OCI-M1 (cell line): ENCODE results near the gene SLC25A45.
"Not testable (repeated sequence)": the region's sequence is repeated elsewhere in the genome, so short reads cannot be mapped to it uniquely, and the experiment has no call there.

ENCODE experiments used
- DNase-seq: peaks from one replicate; lab custom pipeline; 2025; lab: John Stamatoyannopoulos, UW

SLC25A45 gene

DNA sequence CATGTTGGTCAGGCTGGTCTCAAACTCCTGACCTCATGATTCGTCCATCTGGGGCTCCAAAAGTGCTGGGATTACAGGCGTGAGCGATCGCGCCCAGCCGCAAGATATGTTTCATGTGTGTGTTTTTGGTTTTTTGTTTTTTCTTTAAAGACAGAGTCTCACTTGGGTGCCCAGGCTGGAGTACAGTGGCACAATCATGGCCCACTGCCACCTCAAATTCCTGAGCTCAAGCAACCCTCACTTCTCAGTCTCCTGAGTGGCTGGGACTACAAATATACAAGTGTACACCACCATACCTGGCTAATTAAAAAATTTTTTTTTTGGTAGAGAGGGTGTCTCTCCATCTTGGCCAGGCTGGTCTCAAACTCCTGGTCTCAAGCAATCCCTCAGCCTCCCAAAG lies 19.5 kb downstream of the SLC25A45 start:
- DNase-seq: no peak

DNA sequence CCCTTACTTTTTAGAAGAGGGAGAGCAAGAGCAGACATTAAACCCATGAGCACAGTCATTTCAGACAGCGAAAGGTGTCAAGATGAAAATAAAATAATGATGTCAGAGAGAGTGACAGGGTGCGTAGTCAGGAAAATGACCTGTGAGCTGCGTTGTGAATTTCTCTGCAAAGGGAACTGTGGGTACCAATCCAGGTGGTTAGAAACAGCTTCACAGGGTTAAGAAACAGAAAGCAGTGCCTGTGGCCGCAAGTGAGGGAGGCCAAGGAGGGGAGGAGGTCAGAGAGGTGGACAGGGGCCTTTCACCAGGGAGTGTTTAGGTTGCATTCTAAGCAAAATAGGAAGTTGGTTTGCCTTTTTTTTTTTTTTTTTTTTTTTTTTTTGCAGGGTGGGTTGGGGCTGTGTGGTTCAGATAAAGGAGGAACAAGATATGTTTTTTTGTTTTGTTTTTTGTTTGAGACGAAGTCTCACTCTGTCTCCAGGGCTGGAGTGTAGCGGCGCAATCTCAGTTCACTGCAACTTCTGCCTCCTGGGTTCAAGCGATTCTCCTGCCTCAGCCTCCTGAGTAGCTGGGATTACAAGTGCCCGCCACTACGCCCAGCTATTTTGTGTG lies 20.0 kb downstream of the SLC25A45 start:
- peak; percentile 95 for DNase-seq

DNA sequence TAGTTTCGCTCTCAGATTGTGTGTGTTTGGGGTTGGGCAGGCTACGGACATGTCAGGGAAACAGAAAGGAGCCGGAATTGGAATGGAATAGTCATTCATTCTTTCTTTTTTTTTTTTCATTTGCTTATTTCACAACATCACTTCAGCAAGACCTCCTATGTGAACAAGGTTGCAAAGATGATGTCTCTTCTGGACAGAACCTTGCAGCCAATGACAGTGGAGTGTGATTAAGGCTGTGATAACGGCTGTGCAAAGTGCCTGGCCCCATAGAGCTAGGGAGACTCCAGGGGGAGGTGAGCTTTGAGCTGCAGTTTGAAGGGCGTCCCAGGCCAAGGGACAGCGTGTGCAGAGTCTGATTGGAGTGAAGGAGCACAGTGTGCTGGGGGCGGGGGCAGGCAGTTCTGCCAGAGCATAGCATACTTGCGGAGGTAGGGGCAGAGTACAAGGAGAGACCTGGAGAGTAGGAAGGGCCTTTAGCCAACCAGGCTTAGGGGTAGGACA lies 24.5 kb downstream of the SLC25A45 start:
- DNase-seq: peak; percentile 56

DNA sequence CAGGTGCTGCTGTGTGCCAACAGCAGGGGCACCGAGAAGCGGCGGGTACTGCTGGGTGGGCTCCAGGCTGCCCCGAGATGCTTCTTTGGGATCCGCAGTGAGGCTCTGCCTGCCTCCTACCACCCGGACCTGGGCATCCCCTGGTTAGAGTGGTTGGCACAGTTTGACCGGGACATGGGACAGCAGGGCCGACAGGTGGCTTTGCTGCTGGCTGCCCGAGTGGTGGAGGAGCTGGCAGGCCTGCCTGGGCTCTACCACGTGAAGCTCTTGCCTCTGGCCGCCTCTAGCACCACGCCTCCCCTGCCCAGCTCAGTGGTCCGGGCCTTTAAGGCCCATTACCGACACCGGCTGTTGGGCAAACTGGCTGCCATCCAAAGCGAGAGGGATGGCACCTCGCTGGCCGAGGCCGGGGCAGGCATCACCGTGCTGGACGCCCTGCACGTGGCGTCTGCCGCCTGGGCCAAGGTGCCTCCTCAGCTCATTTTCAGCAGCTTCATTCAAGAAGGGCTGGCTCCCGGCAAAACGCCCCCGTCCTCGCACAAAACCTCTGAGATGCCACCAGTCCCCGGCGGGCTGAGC lies 26.0 kb downstream of the SLC25A45 start:
- no peak for DNase-seq

DNA sequence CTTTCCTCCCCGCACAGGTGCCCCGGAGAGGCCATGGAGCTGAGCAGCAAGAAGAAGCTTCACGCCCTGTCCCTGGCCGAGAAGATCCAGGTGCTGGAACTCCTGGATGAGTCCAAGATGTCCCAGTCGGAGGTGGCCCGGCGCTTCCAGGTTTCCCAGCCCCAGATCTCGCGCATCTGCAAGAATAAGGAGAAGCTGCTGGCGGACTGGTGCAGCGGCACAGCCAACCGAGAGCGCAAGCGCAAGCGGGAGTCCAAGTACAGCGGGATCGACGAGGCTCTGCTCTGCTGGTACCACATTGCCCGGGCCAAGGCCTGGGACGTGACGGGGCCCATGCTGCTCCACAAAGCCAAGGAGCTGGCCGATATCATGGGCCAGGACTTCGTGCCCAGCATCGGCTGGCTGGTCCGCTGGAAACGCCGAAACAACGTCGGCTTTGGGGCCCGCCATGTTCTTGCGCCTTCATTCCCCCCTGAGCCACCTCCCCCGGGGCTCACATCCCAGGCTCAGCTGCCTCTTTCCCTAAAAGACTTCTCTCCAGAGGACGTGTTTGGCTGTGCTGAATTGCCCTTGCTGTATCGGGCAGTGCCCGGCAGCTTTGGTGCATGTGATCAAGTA lies 26.6 kb downstream of the SLC25A45 start:
- no peak for DNase-seq

DNA sequence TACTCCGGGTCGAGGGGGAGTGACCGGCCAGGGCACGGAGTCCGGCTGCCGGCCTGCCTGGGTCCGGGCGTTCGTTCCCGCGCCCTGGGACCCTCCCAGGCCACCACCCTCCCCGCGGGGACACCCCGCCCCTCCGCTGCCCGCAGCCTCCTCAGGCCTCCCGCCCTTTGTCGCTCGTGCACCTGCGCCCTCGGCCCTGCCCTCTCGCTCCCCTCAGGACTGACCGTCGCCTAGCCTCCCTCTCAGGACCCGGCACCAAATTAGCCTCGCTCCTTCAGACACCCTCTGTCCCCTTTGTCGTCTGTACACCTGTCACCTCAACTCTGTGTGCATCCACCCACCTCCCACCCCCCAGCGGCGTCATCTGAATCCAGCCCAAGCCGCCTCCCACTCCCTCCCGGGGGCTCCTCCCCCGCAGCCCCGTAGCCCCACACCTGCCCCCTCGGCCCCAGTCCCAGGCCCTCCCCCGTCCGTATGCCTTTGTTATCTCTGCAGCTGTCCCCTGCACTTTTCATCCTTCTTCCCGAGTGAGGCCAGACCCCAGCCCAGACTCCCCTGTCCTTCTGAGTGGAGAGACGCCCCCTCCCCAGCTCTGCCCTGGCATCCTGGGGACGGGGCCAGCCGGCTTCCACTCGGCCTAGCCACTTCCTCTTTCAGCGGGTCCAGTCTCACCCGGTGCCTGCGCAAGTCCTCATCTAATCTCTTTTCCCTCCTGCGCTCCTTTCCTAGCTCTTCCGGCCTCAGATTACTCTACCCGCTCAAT lies 27.3 kb downstream of the SLC25A45 start:
- DNase-seq: peak; percentile 84

DNA sequence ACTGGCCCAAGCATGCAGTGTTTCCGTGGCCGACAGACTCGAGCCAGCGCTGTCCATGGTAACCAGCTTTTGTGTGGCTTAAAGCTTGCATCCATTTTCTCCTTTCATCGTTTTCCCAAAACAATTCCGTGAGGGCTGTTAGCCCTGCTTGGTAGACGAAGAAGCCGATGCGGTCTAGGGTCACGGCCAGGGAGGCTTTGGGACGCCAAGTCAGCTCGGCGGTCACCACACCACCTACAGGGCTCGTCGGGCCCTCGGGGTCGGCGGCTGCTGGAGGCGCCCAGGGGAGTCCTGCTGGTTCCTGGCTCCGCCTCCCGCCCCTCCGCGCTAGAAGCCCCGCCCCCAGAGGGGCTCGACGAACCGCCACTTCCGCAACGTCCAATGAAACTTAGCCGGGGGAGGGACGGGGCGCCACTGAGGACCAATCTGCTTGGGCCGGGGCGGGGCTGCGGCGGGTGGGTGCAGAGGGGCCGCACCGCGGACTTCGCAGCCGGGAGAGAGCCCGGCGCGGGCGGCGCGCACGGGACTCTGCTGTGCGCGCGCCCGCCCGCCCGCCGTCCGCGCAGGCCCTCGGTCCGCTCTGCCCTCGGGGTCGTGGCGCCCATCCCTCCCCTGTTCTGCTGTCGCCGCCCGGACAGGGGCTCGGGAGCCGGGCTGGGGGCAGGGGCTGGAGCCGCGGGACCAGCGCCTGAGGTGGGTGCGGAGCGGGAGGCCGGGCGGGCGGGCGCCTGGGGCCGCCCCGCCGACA lies 28.0 kb downstream of the SLC25A45 start, which contains the start of gene TIGD3:
Gene TIGD3 (plus strand): TSS at position 487 of the 748 bp plus-strand sequence. CDS start 1,058 bp downstream, outside the sequence.
- peak; percentile 97 for DNase-seq

DNA sequence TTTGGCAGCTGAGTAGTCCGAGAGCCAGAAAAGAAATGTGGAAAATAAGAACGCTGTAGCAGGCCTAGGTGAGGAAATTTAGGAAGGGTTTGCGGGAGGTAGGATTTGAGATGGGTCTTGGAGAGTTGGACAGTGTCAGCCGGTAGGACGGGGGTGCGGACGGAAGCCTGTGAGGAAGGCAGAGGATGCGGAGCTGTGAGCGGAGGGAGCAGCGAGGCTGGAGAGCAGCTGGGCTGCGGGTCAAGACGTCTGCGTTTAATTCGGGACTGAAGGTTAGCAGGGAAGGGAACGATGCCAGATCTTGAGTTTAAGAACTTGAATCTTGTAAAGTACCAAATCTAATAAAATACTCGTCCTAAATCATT lies 28.6 kb downstream of the SLC25A45 start:
- no peak for DNase-seq

DNA sequence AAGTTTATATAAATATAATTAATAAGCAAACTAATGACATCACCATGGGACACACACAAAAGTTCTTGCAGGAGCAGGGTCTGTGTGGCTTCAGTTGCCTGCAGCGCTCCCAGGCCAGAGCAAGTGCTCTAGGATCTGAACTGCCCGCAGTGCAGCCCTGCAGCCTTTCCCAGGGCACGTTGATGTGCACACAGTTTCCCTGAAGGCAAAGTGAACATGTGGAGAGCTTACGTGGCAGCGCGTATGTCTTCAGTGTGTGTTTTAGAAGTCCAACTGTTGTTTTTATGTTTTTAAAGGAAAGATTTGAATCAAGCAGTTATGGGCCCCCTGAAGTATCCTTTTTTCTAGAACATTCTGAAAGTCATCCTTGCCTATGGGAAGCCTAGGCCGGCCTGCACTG lies 29.1 kb downstream of the SLC25A45 start:
- no peak for DNase-seq

DNA sequence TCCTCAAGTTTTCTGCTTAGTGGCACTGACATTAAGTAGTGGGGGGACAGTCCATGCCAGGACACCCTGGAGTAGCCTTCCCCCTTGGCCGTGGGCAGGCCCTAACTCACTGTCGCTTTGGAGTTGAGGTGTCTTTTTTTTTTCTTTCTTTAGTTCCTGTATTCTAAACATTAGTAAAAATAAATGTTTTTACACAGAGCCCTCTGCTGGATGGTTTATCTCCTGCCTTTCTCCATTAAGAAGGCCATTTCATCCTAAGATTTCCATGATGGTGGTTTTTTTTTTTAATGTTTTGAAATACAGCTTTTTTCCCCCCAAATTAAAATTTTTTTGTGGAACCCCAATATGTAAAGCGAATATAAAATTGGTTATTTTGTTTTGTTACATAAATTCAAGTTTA lies 29.7 kb downstream of the SLC25A45 start:
- DNase-seq: peak; percentile 59

DNA sequence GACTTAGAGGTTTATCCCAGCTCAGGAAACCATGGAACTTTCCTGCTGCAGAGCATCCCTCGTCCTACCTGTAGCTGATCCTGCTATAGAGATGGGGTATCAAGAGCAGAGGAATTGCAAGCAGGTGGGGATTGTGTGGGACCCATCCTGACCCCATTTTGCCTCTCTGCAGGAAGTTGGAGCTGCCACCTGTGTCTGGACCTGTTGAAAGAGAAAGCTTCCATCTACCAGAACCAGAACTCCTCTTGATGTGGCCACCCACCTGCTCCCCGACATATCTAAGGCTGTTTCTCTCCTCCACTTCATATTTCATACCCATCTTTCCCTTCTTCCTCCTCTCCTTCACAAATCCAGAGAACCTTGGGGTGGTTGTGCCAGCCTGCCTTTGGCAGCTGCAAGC lies 30.9 kb downstream of the SLC25A45 start:
- DNase-seq: no peak

DNA sequence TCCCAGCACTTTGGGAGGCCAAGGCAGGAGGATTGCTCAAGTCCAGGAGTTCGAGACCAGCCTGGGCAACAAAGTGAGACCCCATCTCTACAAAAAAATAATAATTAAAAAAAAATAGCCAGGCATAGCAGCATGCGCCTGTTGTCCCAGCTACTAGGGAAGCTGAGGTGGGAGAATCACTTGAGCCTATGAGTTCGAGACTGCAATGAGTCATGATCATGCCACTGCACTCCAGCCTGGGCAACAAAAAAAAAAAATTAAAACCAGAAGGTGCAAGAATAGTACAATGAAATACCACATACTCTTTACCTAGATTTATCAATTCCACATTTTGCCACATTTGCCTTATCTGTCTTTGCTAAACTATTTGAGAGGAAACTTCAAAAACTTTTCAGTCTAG lies 40.6 kb downstream of the SLC25A45 start:
- no peak for DNase-seq

DNA sequence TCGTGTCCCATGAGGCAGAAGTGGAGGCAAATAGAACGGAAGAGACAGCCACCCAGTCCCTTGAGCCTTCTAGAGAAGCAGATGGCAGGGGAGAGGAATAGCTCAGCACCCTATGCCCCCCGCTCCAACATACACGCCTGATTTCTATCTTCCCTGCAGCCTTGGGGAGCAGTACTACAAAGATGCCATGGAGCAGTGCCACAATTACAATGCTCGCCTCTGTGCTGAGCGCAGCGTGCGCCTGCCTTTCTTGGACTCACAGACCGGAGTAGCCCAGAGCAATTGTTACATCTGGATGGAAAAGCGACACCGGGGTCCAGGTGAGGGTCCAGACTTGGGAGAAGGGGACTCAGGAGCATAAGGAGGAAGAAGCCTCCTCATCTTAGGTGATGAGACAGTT lies 42.2 kb downstream of the SLC25A45 start:
- DNase-seq: no peak

DNA sequence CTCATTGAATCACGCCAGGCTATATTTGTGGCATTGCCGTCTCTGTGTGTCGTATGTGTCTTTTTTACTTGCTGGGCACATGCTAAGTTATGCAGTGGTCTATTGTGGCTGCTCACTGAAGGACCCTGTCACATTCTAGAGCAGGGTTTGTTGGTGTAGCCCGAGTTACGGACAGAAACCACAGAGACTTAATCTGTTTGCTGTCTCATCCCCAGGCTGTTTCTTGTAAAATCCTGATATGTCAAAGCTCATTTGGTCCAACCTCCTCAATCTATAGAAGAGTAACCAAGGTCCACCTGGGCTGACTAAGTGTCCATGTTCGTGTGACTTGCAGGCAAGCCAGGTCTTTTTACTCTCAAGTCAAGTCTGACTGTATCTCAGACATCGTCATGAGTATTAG lies 43.8 kb downstream of the SLC25A45 start:
- DNase-seq: peak; percentile 63

DNA sequence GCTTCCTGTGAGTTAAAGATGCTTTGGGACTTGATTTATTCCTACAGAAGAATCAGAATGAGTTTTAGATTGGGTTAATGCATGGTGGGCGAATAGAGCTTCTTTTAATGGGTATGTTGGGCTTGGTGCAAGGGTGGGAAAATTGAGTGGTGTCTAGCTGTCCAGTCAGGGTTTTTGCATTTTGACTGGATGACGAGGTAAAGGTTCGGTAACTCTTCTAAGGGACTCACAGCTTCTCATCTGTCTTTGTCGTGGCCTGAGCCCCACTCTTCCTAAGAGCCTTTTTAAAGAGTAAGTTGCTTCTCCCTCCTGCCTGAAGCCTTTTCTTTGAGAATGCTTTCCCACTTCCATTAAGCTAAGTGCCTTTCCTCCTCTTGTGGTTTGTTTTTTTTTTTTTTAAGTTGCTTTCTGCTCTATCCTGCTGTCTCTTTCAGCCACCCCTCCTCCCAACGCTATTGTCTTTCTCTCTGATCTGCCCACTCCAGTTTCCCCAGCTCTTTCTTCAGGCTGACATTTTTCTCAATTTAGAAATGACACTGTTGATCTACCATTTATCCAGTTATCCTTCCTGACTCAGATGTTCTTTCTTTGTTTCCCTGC lies 47.6 kb downstream of the SLC25A45 start:
- DNase-seq: peak; percentile 29

DNA sequence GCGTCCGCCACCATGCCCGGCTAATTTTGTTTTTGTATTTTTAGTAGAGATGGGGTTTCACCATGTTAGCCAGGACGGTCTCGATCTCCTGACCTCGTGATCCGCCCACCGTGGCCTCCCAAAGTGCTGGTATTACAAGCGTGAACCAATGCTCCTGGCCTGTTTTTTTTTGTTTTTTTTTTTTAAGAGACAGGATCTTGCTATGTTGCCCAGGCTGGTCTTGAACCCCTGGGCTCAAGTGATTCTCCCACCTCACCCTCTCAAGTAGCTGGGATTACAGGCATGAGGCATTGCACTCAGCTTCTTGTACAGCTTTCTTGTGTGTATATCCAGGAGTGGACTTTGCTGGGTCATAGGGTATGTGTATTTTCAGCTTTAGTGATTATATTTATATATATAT lies 49.9 kb downstream of the SLC25A45 start:
- not testable (repeated sequence) for DNase-seq

DNA sequence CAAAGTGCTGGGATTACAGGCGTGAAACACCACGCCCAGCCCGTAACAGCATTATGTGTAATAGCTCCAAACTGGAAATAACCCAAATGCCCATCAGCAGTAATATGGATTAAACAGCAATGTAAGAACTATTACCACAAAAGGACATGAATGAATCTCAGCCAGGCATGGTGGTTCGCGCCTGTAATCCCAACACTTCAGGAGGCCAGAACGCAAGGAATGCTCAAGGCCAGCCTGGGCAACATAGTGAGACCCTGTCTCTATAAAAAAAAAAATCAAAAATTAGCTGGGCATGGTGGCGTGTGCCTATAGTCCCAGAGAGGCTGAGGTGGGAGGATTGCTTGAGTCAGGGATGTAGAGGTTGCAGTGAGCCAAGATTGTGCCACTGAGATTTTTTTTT lies 51.9 kb downstream of the SLC25A45 start:
- DNase-seq: no peak

DNA sequence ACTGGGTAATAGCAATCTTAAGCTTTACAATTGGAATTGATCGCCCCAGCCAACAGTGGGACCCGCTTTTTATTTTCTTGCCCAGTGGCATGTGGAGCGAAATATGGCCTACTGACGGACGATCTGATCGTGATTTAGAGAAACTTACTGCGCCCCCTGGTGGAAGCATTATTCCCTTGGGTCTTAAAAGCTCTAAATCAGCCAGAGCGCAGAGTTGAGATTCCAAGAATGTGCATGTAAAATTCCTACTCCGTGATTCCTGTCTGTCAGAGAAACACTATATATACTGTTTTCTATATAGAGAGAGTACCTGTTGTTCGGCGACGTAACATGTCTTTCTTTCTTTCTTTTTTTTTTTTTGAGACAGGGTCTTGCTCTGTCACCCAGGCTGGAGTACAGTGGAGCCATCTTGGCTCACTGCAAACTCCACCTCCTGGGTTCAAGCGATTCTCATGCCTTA lies 52.5 kb downstream of the SLC25A45 start:
- peak; percentile 95 for DNase-seq

DNA sequence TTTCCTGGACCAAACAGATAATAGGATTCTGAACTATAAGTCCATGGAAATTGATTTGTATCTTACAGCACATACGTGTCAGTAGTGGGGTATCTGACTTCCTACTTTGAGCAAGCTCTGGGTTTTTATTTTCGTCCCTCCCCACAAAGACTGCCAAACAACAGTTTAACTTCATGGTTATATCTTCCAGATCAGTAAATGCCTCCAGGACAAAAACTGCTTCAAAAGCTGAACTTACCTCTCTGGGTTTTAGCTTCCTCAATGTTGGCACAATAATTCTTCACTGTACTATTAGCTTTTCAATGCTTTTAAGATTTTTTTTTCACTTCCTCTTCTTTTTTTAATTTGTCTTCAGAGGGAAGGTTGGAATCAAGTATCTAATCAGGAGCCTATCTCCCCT lies 53.0 kb downstream of the SLC25A45 start:
- peak; percentile 85 for DNase-seq

DNA sequence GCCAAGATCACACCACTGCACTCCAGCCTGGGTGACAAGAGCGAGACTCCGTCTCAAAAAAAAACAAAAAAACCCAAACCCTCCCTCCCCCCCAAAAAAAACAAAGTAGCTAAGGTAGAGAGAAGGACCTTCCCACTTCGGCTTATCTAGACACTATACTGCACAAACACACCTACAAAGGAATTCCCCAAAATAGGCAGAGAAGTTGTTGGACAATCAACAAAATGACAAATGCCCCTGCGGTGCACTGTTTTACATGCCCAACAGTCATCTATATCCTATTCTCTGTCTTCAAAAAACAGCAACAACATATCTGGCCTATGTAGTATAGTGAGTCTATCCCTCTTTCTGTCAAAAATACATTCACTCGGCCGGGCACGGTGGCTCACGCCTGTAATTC lies 55.4 kb downstream of the SLC25A45 start:
- no peak for DNase-seq

DNA sequence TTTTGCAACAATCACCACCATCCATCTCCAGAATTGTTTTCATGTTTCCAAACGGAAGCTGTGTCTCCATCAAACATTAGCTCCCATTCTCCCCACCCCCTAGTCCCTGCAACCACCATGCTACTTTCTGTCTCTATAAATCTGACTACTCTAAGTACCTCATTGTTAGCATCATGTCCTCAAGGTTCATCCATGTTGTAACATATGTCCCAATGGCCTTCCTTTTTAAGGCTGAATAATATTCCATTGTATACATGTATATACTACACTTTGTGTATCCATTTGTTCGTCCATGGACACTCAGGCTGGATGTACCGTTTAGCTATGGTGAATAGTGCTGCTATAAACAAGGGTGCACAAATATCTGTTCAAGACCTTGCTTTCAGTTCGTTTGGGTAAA lies 57.0 kb downstream of the SLC25A45 start:
- DNase-seq: no peak
